Dedifferentiated amniotic fluid mesenchymal stem cell (primary cell): Measurements from ENCODE around the gene PTBP3.
A peak's percentile ranks its signal among the peaks of the same experiment; 100 is the strongest.

ENCODE experiments used
- DNase-seq: peaks from one replicate; pipeline ENCODE4 v3.0.0-alpha.2; 2016; ENCODE audit errors: extremely low spot score

PTBP3 gene

GRCh38 chr9:112360047-112360804 is 26.8 kb upstream of the PTBP3 start:
- peak; percentile 52 for DNase-seq

DNA sequence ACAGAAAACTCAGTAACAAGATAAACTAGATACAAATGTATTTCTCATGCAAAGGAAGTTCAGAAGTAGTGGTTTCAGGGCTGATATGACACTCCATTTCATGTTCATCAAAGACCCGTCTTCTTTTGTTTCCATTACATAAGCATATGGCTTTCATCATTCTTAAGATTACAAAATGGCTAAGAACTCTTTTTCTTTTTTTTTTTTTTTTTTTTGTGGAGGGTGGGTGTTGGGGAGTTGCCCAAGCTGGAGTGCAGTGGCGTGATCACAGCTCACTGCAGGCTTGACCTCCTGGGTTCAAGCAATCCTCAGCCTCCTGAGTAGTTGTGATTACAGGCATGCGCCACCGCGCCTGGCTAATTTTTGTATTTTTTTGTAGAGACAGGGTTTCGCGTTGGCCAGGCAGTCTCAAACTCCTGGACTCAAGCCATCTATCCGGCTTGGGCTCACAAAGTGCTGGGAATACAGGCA is 22.0 kb upstream of the PTBP3 start:
- DNase-seq = no peak

DNA sequence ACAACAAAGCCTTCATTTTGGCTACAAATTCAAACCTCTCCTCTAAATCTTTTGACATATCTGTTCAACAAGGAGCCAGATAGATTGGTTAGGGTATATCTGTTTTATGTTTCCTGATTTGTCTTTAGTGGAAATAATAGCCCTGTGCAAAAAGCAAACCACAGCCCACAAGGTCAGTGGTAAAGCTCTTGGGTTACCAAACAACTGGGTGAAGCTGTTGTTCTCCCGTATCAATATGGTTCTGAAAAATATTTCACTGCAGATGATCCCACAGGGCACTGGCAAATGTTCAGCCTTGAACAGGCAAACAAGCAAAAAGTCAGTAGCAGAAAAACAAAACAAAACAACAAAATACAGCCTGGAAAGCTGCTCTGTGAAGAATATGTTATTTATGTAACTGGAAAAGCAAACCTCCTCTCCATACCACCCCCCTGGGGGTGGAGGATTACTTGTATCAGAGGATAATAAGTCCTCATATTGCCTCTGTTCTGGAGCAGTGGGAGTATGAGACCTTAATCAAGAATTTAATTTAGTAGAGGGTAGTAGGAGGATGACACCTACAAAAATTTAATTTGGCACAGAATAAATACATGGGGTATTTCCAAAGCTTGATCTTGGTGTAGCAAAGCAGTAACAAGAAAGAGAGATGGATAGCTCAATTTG is 20.8 kb upstream of the PTBP3 start:
- DNase-seq = no peak

GRCh38 chr9:112352209-112352608 is 18.8 kb upstream of the PTBP3 start:
- no peak for DNase-seq

- DNase-seq = no peak
Measured at GRCh38 chr9:112351184-112351583, 17.8 kb upstream of the PTBP3 start.

GRCh38 chr9:112349008-112349333 is 15.6 kb upstream of the PTBP3 start:
- no peak for DNase-seq

GRCh38 chr9:112348257-112349007 is 15.0 kb upstream of the PTBP3 start:
- DNase-seq = peak; percentile 47

DNA sequence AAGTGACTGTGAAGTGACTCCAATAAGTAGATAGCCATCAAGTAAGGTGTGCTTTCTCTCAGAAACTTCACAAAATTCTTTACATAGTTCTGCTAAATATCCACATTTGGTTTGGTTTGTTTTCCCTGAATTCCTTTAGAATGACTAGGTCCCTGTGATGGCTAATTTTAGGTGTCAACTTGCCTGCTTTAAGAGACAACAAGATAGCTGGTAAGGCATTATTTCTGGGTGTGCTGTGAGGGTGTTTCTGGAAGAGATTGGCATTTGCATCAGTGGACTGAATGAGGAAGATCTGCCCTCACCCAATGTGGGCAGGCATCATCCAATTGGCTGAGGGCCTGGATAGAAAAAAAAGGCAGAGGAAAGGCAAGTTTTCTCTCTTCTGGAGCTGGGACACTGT is 8.3 kb upstream of the PTBP3 start:
- no peak for DNase-seq

DNA sequence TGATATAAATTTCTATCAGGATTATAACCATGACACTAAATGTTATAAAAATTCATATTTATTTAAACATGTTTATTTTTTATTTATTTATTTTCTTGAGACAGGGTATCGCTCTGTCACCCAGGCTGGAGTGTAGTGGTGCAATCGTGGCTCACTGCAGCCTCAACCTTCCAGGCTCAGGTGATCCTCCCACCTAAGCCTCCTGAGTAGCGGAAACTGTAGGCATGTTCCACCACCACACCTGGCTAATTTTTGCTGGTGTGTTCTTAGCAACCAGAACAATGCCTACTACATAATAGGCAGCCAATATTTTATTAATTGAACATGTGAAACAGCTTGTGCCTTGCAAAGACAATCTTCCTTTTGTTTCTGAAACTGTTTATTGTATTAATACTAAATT is 6.5 kb upstream of the PTBP3 start:
- DNase-seq = no peak

GRCh38 chr9:112338561-112338960 is 5.1 kb upstream of the PTBP3 start:
- peak; percentile 40 for DNase-seq

DNA sequence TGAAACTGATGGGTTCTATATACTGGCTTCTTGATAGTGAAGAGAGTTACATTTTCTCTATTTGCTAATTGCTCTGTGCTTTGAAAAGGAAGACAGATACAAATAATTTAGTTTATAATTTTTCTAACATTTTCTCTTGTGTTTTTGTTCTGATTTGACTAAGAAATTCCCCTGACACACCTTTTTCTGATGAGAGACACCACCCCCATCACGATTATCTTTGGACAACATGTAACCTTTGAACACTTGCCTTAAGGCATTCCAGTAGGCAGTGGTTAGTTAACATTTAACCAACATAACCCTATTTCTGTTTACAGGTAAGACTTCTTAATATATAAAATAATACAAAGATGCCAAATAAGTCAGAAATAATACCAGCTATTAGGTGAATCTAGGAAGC is 4.1 kb upstream of the PTBP3 start:
- DNase-seq = no peak

DNA sequence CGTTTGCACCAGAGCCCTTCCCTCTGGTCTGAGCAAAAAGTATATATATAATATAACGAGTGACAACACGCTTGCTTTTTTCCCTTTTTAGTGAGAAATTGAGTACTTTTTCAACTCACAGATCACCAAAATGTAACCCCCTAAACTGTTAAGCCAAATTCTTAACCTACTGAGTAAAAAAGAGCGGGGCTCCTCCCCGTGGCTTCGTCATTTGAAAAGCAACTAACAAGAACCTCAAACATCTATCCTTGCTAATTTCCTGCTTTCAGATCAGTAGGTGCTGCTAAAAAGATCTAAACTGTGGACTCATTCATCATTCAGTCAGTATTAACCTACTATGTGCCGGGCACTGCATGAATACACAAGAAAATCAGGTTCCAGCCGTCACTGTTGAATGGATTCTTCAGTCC is 1.0 kb upstream of the PTBP3 start:
- DNase-seq = no peak

DNA sequence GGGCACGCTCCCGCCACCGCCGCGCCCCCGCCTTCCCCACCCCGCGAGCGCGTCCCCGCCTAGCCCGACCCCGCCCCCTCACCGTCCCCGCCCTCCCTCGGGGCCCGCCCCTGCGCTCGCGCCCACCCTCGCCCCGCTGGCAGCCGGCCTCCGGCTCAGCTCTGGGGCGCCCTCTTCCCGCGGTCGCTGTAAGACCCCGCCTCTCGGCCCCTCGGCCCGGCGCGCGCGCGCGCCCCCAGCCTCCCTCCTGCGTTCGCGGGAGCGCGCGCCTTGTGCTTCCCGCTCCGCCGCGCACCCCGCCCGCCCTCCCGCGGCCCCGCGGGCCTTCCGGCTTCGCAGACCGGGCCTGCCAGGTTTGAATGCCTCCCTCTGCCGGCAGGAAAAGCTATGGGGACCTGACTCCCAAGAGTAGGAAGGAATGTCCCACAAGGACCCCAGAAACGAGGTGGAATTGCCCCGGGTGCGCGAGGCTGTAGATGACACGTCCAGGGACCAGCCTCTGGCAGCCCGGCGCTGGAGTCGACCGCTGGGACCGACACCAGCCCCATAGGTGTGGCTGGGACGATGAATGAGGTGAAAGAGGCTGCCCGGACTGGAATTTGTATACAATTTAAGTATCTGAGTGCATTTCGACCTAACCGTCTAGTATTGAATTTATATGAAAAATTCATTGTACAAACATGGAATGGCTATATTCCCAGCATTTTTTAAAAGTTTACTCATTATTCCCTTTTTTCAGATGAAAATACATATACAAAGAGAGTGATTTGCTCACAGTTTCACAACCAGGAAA is 416 bp upstream of the PTBP3 start:
- peak; percentile 90 for DNase-seq

- peak; percentile 30 for DNase-seq
Measured at GRCh38 chr9:112332674-112332976, 794 bp downstream of the PTBP3 start.

GRCh38 chr9:112332214-112332613 is 1.2 kb downstream of the PTBP3 start:
- no peak for DNase-seq

- no peak for DNase-seq
Measured at GRCh38 chr9:112331674-112331952, 1.8 kb downstream of the PTBP3 start.

- DNase-seq = no peak
Measured at GRCh38 chr9:112328545-112328944, 4.9 kb downstream of the PTBP3 start.

GRCh38 chr9:112327718-112328450 is 5.5 kb downstream of the PTBP3 start:
- no peak for DNase-seq

GRCh38 chr9:112326194-112326593 is 7.2 kb downstream of the PTBP3 start:
- no peak for DNase-seq

DNA sequence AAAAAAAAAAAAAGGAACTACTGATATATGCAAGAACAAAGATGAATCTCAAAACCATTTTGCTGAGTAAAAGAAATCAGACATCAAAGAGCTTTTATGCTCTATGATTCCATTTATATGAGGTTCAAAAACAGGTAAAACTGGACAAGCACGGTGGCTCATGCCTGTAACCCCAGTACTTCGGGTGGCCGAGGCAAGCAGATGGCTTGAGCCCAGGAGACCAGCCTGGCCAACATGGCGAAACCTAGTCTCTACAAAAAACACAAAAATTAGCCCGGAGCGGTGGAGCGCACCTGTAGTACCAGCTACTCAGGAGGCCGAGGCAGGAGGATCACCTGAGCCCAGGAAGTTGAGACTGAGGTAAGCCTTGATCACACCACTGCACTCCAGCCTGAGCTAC is 7.8 kb downstream of the PTBP3 start:
- no peak for DNase-seq

DNA sequence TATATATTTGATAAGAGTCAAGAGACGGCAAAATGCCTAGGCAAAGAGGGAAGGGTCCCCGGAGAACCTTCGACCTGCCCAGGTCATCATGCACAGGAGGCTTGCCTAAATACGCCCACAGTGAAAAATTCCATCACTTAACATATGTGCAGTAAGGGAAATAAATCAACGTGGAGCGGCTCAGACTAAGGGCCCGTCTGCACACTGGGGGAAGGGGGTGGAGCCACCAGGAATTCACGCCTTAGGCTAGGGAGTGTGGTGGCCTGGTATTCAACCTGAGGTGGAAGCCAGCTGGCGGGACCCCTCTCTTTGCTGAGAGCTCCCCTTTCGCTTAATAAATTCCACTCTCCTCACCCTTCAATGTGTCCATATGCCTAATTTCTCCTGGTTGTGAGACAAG is 8.3 kb downstream of the PTBP3 start:
- no peak for DNase-seq

GRCh38 chr9:112323378-112323854 is 10.0 kb downstream of the PTBP3 start:
- no peak for DNase-seq
